WERI-Rb-1 (cell line): ENCODE measurements around the gene NEK11.

Source experiments
- DNase-seq: peaks from one replicate; pipeline ENCODE4 v3.0.0-alpha.2; 2020
- H3K27ac ChIP-seq: fragments of 250-450 bp; sonication (Bioruptor Pico); 2 replicates; pipeline ENCODE4 v1.5.1; 2020; ENCODE audit warnings: mild to moderate bottlenecking, moderate library complexity
- H3K27me3 ChIP-seq: fragments of 250-450 bp; sonication (Bioruptor Pico); 2 replicates; pipeline ENCODE4 v1.5.1; 2021; ENCODE audit warnings: mild to moderate bottlenecking, low read depth, moderate library complexity; ENCODE audit not compliant: insufficient read depth, severe bottlenecking
- H3K36me3 ChIP-seq: fragments of 250-450 bp; sonication (Bioruptor Pico); 2 replicates; pipeline ENCODE4 v1.5.1; 2020; ENCODE audit warnings: mild to moderate bottlenecking, moderate library complexity
- H3K4me3 ChIP-seq: 2 replicates; pipeline ENCODE4 v1.5.1; 2011; ENCODE audit warnings: low read depth, mild to moderate bottlenecking, control low read depth, low read length
- H3K9me3 ChIP-seq: fragments of 250-450 bp; sonication (Bioruptor Pico); 2 replicates; pipeline ENCODE4 v1.5.1; 2021; ENCODE audit warnings: mild to moderate bottlenecking, moderate library complexity; ENCODE audit not compliant: severe bottlenecking
- TF ChIP-seq, protein P1 (sequence below): IDR thresholded peaks from 2 replicates; pipeline ENCODE4 v1.5.1; 2011; ENCODE audit warnings: low read depth, mild to moderate bottlenecking, control low read depth, inconsistent platforms, low read length

NEK11 gene

DNA sequence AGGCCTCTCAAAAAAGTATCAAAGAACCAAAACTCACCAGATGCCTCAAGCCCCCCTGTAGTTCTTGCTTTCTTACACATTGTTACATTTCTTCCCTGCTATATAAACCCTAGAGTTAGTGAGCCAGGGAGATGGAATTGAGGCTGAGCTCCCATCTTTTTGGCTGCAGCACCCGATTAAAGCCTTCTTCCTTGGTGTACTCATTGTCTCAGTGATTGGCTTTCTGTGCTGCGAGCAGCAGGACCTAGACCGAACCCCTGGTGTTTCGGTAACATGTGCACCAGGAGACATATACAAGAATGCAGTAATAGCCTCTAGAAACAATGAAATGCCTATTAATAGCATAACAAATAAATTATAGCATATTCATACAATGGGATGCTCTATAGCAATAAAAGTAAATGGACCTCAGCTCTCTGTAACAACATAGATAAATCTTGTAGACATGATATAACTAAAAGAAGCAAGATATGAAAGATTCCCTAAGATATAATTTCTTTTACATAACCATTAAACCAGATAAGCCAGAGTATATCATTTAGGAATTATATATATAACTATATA lies 174.0 kb downstream of the NEK11 start:
- H3K27me3 ChIP-seq, result no peaks in the 10 kb centered on the region
- DNase-seq, result no peak
- no peak overlapping the region for H3K27ac ChIP-seq
- no peak overlapping the region for H3K4me3 ChIP-seq
- TF ChIP-seq, protein P1, sequence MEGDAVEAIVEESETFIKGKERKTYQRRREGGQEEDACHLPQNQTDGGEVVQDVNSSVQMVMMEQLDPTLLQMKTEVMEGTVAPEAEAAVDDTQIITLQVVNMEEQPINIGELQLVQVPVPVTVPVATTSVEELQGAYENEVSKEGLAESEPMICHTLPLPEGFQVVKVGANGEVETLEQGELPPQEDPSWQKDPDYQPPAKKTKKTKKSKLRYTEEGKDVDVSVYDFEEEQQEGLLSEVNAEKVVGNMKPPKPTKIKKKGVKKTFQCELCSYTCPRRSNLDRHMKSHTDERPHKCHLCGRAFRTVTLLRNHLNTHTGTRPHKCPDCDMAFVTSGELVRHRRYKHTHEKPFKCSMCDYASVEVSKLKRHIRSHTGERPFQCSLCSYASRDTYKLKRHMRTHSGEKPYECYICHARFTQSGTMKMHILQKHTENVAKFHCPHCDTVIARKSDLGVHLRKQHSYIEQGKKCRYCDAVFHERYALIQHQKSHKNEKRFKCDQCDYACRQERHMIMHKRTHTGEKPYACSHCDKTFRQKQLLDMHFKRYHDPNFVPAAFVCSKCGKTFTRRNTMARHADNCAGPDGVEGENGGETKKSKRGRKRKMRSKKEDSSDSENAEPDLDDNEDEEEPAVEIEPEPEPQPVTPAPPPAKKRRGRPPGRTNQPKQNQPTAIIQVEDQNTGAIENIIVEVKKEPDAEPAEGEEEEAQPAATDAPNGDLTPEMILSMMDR, result no peak
- H3K36me3 ChIP-seq, result no peaks in the 10 kb centered on the region
- no peaks in the 10 kb centered on the region for H3K9me3 ChIP-seq

DNA sequence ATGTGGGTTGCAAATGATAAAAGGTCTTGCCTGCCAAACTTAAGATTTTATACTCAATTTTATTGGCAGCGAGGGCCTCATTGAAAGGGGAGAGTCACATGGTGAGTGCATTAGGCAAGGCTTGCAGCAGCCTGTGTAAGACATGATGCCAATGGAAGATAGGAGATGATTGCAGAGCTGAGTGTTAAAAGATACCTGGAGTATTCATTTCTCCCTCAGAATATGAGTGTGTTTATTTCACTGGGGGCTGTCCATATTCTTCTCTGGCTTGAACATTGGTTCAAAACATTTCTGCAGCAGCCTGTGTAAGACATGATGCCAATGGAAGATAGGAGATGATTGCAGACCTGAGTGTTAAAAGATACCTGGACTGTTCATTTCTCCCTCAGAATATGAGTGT lies 189.7 kb downstream of the NEK11 start:
- Histone ChIP-seq H3K36me3 (no peaks in the 10 kb centered on the region), H3K9me3 (no peaks in the 10 kb centered on the region), H3K27ac (no peak overlapping the region), H3K4me3 (no peak overlapping the region), H3K27me3 (no peaks in the 10 kb centered on the region)
- no peak for DNase-seq
- TF ChIP-seq, protein P1, result no peak

DNA sequence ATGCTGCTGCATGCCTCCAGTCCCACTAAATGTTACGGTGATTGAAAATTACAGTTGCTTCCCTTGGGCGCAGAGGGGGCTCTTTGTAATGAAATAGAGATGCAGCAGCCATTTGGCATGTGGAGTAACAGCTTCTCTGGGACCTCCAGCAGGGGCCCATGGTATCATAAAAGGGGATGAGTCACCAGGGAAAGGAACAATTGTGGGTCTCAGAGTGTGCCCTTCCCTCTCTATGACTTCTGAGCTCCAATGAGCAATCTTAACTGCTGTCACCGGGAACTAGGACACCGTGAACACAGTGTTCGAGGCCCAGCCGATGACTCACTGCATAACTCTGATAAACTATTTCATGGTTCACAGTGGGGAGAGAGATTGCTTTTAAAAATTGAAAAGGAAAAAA lies 190.1 kb downstream of the NEK11 start:
- no peak overlapping the region for H3K27ac ChIP-seq

DNA sequence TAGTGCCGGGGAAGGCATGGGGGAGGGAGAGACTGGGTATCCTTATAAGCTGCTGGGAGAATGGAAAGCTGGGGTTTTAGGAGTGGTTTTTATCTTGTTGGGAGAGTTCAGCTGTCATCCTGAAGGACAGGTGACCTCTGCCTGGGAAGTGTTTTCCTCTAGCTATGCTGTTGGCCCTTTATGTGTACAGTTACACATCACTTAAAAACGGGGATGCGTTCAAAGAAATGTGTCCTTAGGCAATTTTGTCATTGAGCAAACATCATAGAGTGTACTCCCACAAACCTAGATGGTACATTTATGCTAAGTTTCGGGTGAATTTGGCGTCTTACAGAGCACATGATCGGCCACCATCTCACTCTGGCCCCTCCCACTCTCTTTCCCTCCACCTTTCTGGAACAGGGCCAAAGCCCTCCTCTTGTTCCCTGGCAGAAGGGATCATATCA lies 190.6 kb downstream of the NEK11 start:
- no peak for DNase-seq
- TF ChIP-seq, protein P1, result no peak
- H3K27ac ChIP-seq, result no peak overlapping the region

More for the DNA sequence above, 190.1 kb downstream of the NEK11 start:
- no peaks in the 10 kb centered on the region for H3K36me3 ChIP-seq
- DNase-seq, result no peak
- no peak overlapping the region for H3K4me3 ChIP-seq
- TF ChIP-seq, protein P1, result no peak
- H3K27me3 ChIP-seq, result no peaks in the 10 kb centered on the region
- H3K9me3 ChIP-seq, result no peaks in the 10 kb centered on the region

DNA sequence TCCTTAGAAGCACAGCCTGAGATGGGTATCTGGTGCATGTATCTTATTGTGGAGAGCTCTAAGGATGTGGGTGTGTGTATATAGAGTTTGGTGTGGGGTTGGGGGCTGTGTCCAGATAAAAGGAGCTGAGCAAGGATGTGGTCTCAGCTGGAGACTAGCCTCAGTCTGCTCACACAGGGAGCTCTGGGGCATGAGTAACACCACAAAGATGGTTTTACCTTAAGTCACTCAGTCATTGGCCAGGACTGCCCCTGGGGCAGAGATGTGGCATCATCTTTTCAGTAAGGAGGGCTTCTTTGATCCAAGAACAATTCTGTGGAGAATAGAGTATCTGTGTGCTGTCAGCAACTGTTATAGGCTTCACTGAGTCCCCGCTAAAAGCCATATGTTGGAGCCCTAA lies 191.5 kb downstream of the NEK11 start:
- Histone ChIP-seq H3K9me3 (no peaks in the 10 kb centered on the region), H3K36me3 (no peaks in the 10 kb centered on the region), H3K4me3 (no peak overlapping the region), H3K27ac (no peak overlapping the region), H3K27me3 (no peaks in the 10 kb centered on the region)
- no peak for DNase-seq
- TF ChIP-seq, protein P1, result no peak

More for the DNA sequence above, 190.6 kb downstream of the NEK11 start:
- no peaks in the 10 kb centered on the region for H3K27me3 ChIP-seq
- H3K9me3 ChIP-seq, result no peaks in the 10 kb centered on the region
- H3K4me3 ChIP-seq, result no peak overlapping the region
- no peaks in the 10 kb centered on the region for H3K36me3 ChIP-seq

DNA sequence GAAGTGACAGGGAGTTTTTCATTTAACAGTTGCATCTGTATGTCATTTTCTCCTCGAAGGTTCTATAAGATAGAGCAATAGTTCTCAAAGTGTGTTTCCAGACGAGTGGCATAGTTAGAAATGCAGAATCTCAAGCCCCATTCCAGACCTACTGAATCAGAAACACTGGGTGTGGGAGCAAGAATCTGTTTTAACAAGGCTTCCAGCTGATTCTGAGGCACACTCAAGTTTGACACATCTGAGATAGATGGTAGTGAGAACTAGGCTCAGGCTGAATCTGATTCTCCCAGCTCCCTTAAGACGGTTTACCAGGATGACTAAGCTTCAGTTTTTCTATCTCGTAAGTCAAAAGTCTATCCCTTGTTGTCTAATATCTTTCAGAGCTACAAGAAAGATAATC lies 195.1 kb downstream of the NEK11 start:
- no peaks in the 10 kb centered on the region for H3K9me3 ChIP-seq
- no peak overlapping the region for H3K27ac ChIP-seq
- no peaks in the 10 kb centered on the region for H3K27me3 ChIP-seq
- TF ChIP-seq, protein P1, result no peak
- H3K36me3 ChIP-seq, result no peaks in the 10 kb centered on the region
- H3K4me3 ChIP-seq, result no peak overlapping the region
- no peak for DNase-seq
